OCI-LY1 (cell line): ENCODE results near the gene KCNJ3.

Experiments
- H2AFZ ChIP-seq: fragments of 200-600 bp; sonication (generic), shearing (Covaris generic); 2 replicates; pipeline ENCODE4 v1.6.0; 2014; ENCODE audit warnings: antibody characterized with exemption, mild to moderate bottlenecking, low read length
- H3F3A ChIP-seq: fragments of 200-600 bp; sonication (generic), shearing (Covaris generic); 2 replicates; pipeline ENCODE4 v1.6.0; 2014; ENCODE audit warnings: mild to moderate bottlenecking, antibody characterized with exemption, low read length, moderate library complexity; ENCODE audit not compliant: insufficient read depth
- H3K27ac ChIP-seq: fragments of 200-600 bp; sonication (generic); 2 replicates; pipeline ENCODE4 v1.5.1; 2014; ENCODE audit warnings: low read length, mixed run types, mild to moderate bottlenecking, low read depth; ENCODE audit not compliant: poor library complexity, severe bottlenecking
- H3K27me3 ChIP-seq: fragments of 200-600 bp; sonication (generic); 2 replicates; pipeline ENCODE4 v1.6.0; 2014; ENCODE audit warnings: antibody characterized with exemption, mild to moderate bottlenecking, low read length, moderate library complexity; ENCODE audit not compliant: insufficient read depth
- H3K36me3 ChIP-seq: fragments of 200-600 bp; sonication (generic); 2 replicates; pipeline ENCODE4 v1.6.1; 2014; ENCODE audit warnings: mild to moderate bottlenecking, antibody characterized with exemption, low read length, moderate library complexity, mixed read lengths; ENCODE audit not compliant: insufficient read depth
- H3K4me1 ChIP-seq: fragments of 200-600 bp; sonication (generic); 2 replicates; pipeline ENCODE4 v1.5.1; 2014; ENCODE audit warnings: mild to moderate bottlenecking, low read length, moderate library complexity; ENCODE audit not compliant: insufficient read depth, severe bottlenecking
- H3K4me2 ChIP-seq: fragments of 200-600 bp; sonication (generic), shearing (Covaris generic); 2 replicates; pipeline ENCODE4 v1.6.1; 2014; ENCODE audit warnings: low read length
- H3K4me3 ChIP-seq: fragments of 200-600 bp; sonication (generic); 2 replicates; pipeline ENCODE4 v1.5.1; 2014; ENCODE audit warnings: low read length, low read depth, mild to moderate bottlenecking, mixed read lengths; ENCODE audit not compliant: poor library complexity, severe bottlenecking
- H3K79me2 ChIP-seq: fragments of 200-600 bp; shearing (Covaris generic); 2 replicates; pipeline ENCODE4 v1.6.1; 2016; ENCODE audit warnings: mixed run types, low read length, mixed read lengths; ENCODE audit not compliant: insufficient read depth
- H3K9ac ChIP-seq: fragments of 200-600 bp; sonication (generic), shearing (Covaris generic); 2 replicates; pipeline ENCODE4 v1.6.1; 2014; ENCODE audit warnings: mild to moderate bottlenecking, low read length, mixed read lengths
- H3K9me2 ChIP-seq: fragments of 200-600 bp; sonication (generic), shearing (Covaris generic); 2 replicates; pipeline ENCODE4 v1.6.1; 2014; ENCODE audit warnings: low read depth, mild to moderate bottlenecking, low read length, mixed read lengths
- H3K9me3 ChIP-seq: fragments of 200-600 bp; shearing (Covaris generic); 2 replicates; pipeline ENCODE4 v1.6.1; 2014; ENCODE audit warnings: low read length, mixed read lengths
- H4K20me1 ChIP-seq: fragments of 200-600 bp; sonication (generic), shearing (Covaris generic); 2 replicates; pipeline ENCODE4 v1.6.0; 2016; ENCODE audit warnings: mild to moderate bottlenecking, low read length; ENCODE audit not compliant: insufficient read depth
- CTCF ChIP-seq: fragments of 200-600 bp; sonication (generic), shearing (Covaris generic); IDR thresholded peaks from 2 replicates; pipeline ENCODE4 v1.5.1; 2017; ENCODE audit warnings: mild to moderate bottlenecking, antibody characterized with exemption, low read length, moderate library complexity, mixed read lengths
- EZH2 ChIP-seq: fragments of 200-600 bp; sonication (generic), shearing (Covaris generic); IDR thresholded peaks from 2 replicates; pipeline ENCODE4 v1.8.0; 2017; ENCODE audit warnings: borderline replicate concordance, mixed run types, mild to moderate bottlenecking, antibody characterized with exemption, low read length, moderate library complexity, mixed read lengths

The KCNJ3 gene

DNA sequence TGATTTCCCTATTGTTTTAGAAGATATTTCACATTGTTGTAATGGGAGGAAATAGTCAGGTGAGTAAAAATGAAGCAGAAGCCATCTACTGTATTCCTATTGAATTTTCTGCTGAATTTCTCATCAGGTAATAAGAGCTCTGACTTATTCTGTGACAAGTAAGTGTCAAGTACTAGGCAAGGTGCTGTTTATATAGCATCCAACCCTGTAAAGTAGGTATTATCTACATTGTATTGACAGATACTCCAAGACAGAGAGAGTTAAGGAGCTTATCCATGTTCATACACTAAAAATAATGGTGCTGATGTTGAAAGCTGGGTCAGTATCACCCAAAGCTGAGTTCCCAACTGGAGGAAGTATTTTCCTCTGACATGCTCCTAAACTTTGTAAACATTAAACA lies 106.0 kb downstream of the KCNJ3 start:
- H3K9me3 ChIP-seq: no peaks in the 10 kb centered on the region
- no peak overlapping the region for H3K9ac ChIP-seq
- no peak overlapping the region for H3K4me2 ChIP-seq
- no peak overlapping the region for H3K27ac ChIP-seq
- H4K20me1 ChIP-seq: no peaks in the 10 kb centered on the region
- H3K4me1 ChIP-seq: no peaks in the 10 kb centered on the region
- no peaks in the 10 kb centered on the region for H3F3A ChIP-seq
- no peaks in the 10 kb centered on the region for H3K27me3 ChIP-seq
- no peaks in the 10 kb centered on the region for H3K79me2 ChIP-seq
- no peak overlapping the region for H3K4me3 ChIP-seq
- no peaks in the 10 kb centered on the region for H3K9me2 ChIP-seq
- H2AFZ ChIP-seq: peak overlapping the region; percentile 30; the same call in 1 of the 2 replicates
- TF ChIP-seq EZH2 (no peak), CTCF (no peak)
- no peaks in the 10 kb centered on the region for H3K36me3 ChIP-seq

GRCh38 chr2:154813636-154814035 lies 115.1 kb downstream of the KCNJ3 start:
- TF ChIP-seq CTCF: no peak
- no peak for TF ChIP-seq EZH2
- no peak overlapping the region for H3K9ac ChIP-seq
- H3K9me3 ChIP-seq: no peaks in the 10 kb centered on the region
- no peak overlapping the region for H3K27ac ChIP-seq
- no peaks in the 10 kb centered on the region for H3K79me2 ChIP-seq
- H3K4me3 ChIP-seq: no peak overlapping the region
- no peaks in the 10 kb centered on the region for H3K27me3 ChIP-seq
- H3K36me3 ChIP-seq: no peaks in the 10 kb centered on the region
- no peaks in the 10 kb centered on the region for H3F3A ChIP-seq
- H3K9me2 ChIP-seq: no peaks in the 10 kb centered on the region
- peaks cover 11% of the 10 kb centered on the region for H3K4me1 ChIP-seq
- H3K4me2 ChIP-seq: no peak overlapping the region
- H2AFZ ChIP-seq: no peak overlapping the region
- H4K20me1 ChIP-seq: no peaks in the 10 kb centered on the region

- no peaks in the 10 kb centered on the region for H3K9me3 ChIP-seq
- H3K27ac ChIP-seq: no peak overlapping the region
- no peaks in the 10 kb centered on the region for H3K9me2 ChIP-seq
- no peaks in the 10 kb centered on the region for H4K20me1 ChIP-seq
- H3K4me1 ChIP-seq: peaks cover 11% of the 10 kb centered on the region
- TF ChIP-seq CTCF: no peak
- no peak for TF ChIP-seq EZH2
- H3K36me3 ChIP-seq: no peaks in the 10 kb centered on the region
- no peaks in the 10 kb centered on the region for H3K27me3 ChIP-seq
- H3K79me2 ChIP-seq: no peaks in the 10 kb centered on the region
- no peak overlapping the region for H3K4me2 ChIP-seq
- no peak overlapping the region for H2AFZ ChIP-seq
- no peak overlapping the region for H3K9ac ChIP-seq
- H3K4me3 ChIP-seq: no peak overlapping the region
- H3F3A ChIP-seq: no peaks in the 10 kb centered on the region
These were observed 116.4 kb downstream of the KCNJ3 start for GRCh38 chr2:154814856-154815255.
